ENCODE results near the gene WHRN.

Gene WHRN

DNA sequence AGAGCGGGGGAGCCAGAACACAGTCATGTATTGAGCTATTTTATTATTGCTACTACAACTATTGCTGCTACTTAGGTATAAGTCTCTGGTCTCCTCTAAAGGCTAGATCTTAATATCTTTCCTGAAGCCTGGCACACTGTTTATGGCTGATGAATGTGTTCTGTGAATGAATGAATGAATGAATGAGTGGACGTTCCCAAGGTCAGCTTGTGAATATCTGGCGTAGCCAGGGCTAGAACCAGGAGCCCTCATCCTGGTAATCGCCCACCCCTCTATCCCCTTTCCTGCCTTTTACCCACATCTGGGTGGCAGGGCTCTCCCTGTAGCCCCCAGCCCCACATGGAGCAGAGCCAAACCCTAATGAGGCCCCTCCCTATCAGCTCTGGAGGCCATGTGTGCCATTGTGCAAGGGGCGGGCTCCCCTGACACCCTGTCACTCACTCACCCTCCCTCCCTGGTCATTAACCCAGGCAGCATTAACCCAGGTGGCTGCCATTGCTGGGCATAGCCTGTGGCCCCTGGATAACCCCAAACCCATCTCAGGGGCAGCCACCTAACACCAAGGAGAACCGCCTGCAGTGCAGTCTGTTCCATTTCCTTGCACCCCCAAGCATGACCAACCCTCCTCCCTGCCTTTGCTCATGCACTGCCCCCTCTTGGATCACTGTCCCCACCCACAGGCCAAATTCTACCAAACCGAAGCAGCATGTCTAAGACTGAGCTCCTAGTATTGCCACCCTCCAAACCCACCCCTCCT lies 115.5 kb downstream of the WHRN start:
- H3K4me3 ChIP-seq (ENCODE audit: low read length) = no peak overlapping the region
- WGBS (ENCODE audit: extremely low coverage, insufficient coverage, low lambda C conversion rate) = no CpG with 5 or more reads among the region's 7 CpGs
- no peak overlapping the region for H2BK15ac ChIP-seq (replicated peaks; ENCODE audit: low read depth)
- H4K8ac ChIP-seq (ENCODE audit: low read depth, low read length) = no peak overlapping the region
- H3K4me1 ChIP-seq (ENCODE audit: control insufficient read depth, low read depth, low read length) = peaks cover 5% of the 10 kb centered on the region
- no peak overlapping the region for H3K4ac ChIP-seq (ENCODE audit: low read depth, low read length)
- H3K27ac ChIP-seq (ENCODE audit: low read depth, low read length) = no peak overlapping the region
- H2BK120ac ChIP-seq (ENCODE audit: low read depth, low read length) = no peak overlapping the region
- H3K4me2 ChIP-seq (ENCODE audit: low read length) = no peak overlapping the region
- H2AK5ac ChIP-seq (ENCODE audit: low read length) = no peak overlapping the region
- H3K79me1 ChIP-seq (ENCODE audit: low read length) = peaks cover 2% of the 10 kb centered on the region
- H4K5ac ChIP-seq (ENCODE audit: low read length) = no peak overlapping the region
- no peak overlapping the region for H3K18ac ChIP-seq (ENCODE audit: low read length)
- no peak overlapping the region for H2BK5ac ChIP-seq (ENCODE audit: low read length)
- no peak overlapping the region for H3K9ac ChIP-seq (ENCODE audit: low read length)
- H3K27me3 ChIP-seq (ENCODE audit: insufficient read depth, low read length, poor library complexity) = no peaks in the 10 kb centered on the region
- H3K23ac ChIP-seq (ENCODE audit: low read length) = no peak overlapping the region
- no peaks in the 10 kb centered on the region for H3K79me2 ChIP-seq (ENCODE audit: control insufficient read depth, insufficient read depth, low read length)
- no peaks in the 10 kb centered on the region for H3K36me3 ChIP-seq (ENCODE audit: control insufficient read depth, insufficient read depth, low read length)
- DNase-seq = no peak
- no peak overlapping the region for H3K56ac ChIP-seq (ENCODE audit: low read length)

DNA sequence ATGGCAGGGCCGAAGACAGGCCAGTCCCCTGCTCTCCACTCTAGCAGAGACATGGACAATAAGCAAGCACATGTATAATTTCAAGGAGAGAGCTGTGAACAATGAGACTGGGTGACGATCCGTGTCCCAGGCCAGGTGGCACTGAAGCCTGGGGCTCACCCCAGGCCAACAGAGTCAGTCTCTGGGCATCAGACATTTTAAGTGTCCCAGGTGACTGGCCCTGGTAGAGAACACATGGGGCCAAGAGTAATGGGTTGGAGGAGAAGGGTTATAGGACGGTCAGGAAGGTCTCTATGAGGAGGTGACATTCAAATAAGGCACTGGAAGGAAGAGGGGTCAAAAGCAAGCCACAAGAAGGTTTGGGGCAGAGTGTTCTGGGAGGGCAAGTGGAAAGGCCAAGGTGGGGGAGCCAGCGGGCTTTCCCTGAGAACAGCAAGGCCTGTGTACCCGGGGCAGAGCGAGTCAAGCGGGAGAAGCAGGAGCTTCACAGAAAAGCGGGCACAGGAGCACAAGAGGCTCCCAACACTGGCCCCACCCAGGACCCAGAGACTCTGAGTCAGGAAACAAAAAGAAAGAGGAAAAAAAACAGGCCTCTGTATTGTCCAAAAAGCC lies 116.4 kb downstream of the WHRN start:
- Histone ChIP-seq H3K4me3 (ENCODE audit: low read length) (no peak overlapping the region), H2BK120ac (ENCODE audit: low read depth, low read length) (no peak overlapping the region), H3K56ac (ENCODE audit: low read length) (no peak overlapping the region), H3K4me2 (ENCODE audit: low read length) (no peak overlapping the region), H3K9ac (ENCODE audit: low read length) (no peak overlapping the region), H3K27me3 (ENCODE audit: insufficient read depth, low read length, poor library complexity) (no peaks in the 10 kb centered on the region), H3K79me1 (ENCODE audit: low read length) (peaks cover 2% of the 10 kb centered on the region), H3K18ac (ENCODE audit: low read length) (no peak overlapping the region), H3K23ac (ENCODE audit: low read length) (no peak overlapping the region), H3K27ac (ENCODE audit: low read depth, low read length) (no peak overlapping the region), H4K5ac (ENCODE audit: low read length) (no peak overlapping the region), H3K4ac (ENCODE audit: low read depth, low read length) (no peak overlapping the region), H2BK15ac (replicated peaks; ENCODE audit: low read depth) (no peak overlapping the region), H3K79me2 (ENCODE audit: control insufficient read depth, insufficient read depth, low read length) (no peaks in the 10 kb centered on the region), H3K36me3 (ENCODE audit: control insufficient read depth, insufficient read depth, low read length) (no peaks in the 10 kb centered on the region), H4K8ac (ENCODE audit: low read depth, low read length) (no peak overlapping the region), H3K4me1 (ENCODE audit: control insufficient read depth, low read depth, low read length) (peaks cover 5% of the 10 kb centered on the region), H2BK5ac (ENCODE audit: low read length) (no peak overlapping the region), H2AK5ac (ENCODE audit: low read length) (no peak overlapping the region)
- DNase-seq = no peak
- WGBS (ENCODE audit: extremely low coverage, insufficient coverage, low lambda C conversion rate) = no CpG with 5 or more reads among the region's 9 CpGs

DNA sequence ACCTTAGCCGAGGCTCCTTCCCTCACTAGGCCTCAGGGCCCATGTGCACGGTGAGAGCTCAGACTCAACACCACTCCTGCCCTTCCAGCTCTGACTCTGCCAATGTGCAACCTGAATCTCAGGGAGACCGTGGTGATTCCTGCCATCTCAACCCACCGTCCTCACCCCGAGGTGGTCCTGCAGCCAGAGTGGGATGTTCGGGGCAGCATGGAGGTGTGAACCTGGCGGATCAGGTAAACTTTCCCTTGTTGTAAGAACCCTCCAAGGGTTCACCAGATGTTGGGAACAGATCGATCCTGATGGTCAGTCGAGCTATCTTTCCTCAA lies 117.0 kb downstream of the WHRN start:
- Histone ChIP-seq H2BK5ac (ENCODE audit: low read length) (peak overlapping the region; percentile 7), H3K4me1 (ENCODE audit: control insufficient read depth, low read depth, low read length) (peaks cover 5% of the 10 kb centered on the region), H4K5ac (ENCODE audit: low read length) (no peak overlapping the region), H3K4me3 (ENCODE audit: low read length) (no peak overlapping the region), H3K79me2 (ENCODE audit: control insufficient read depth, insufficient read depth, low read length) (no peaks in the 10 kb centered on the region), H2BK15ac (replicated peaks; ENCODE audit: low read depth) (no peak overlapping the region), H3K36me3 (ENCODE audit: control insufficient read depth, insufficient read depth, low read length) (no peaks in the 10 kb centered on the region), H3K4me2 (ENCODE audit: low read length) (no peak overlapping the region), H3K9ac (ENCODE audit: low read length) (peak overlapping the region; percentile 57), H2BK120ac (ENCODE audit: low read depth, low read length) (no peak overlapping the region), H3K4ac (ENCODE audit: low read depth, low read length) (no peak overlapping the region), H4K8ac (ENCODE audit: low read depth, low read length) (no peak overlapping the region), H3K23ac (ENCODE audit: low read length) (peak overlapping the region; percentile 74), H3K18ac (ENCODE audit: low read length) (no peak overlapping the region), H3K56ac (ENCODE audit: low read length) (peak overlapping the region; percentile 81), H3K27ac (ENCODE audit: low read depth, low read length) (no peak overlapping the region), H3K79me1 (ENCODE audit: low read length) (peaks cover 2% of the 10 kb centered on the region), H2AK5ac (ENCODE audit: low read length) (no peak overlapping the region), H3K27me3 (ENCODE audit: insufficient read depth, low read length, poor library complexity) (no peaks in the 10 kb centered on the region)
- no CpG with 5 or more reads among the region's 9 CpGs for WGBS (ENCODE audit: extremely low coverage, insufficient coverage, low lambda C conversion rate)
- DNase-seq = no peak

DNA sequence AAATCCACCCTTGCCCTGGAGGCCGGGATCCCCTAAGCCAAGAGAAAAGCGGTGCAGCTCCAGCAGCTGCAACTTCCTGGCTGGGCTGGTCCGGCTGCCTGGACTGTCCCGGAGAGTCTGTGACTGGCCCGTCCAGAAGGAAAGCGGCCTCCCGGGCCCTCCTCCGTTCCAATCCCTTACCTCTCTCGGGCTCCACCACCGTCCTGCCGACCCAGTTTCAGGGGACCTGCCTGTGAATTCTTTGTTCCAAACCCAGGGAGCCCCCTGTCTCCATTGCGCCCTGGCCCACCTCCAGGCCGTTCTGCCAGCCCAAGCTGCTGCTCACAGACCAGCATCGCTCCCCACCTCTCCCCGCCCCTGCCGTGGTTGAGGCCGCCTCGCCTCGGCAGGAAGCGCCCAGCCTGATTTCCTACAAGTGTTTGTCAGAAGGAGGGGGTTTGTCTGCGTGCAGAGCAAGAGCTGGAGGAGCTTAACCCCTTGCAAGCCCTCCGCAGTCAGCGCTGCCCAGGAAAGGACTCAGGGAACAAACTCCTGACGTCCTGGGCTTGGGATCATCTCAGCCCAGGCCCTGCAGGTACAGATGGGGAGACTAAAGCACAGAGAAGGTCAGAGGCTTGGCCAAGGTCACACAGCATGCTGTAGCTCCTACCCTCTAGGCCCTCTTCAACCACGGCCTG lies 117.5 kb downstream of the WHRN start, which contains the start of gene AKNA:
Gene AKNA, minus strand, starts transcription at position 303 of the 677 bp plus-strand sequence. CDS start 6,649 bp downstream, outside the sequence.
- Histone ChIP-seq H3K4ac (ENCODE audit: low read depth, low read length) (no peak within 1 kb of the TSS), H3K27ac (ENCODE audit: low read depth, low read length) (no peak within 1 kb of the TSS), H3K4me2 (ENCODE audit: low read length) (peak within 1 kb of the TSS; percentile 35), H3K79me2 (ENCODE audit: control insufficient read depth, insufficient read depth, low read length) (no peaks in the 10 kb centered on the region), H2AK5ac (ENCODE audit: low read length) (no peak within 1 kb of the TSS), H3K56ac (ENCODE audit: low read length) (peak within 1 kb of the TSS; percentile 81), H2BK15ac (replicated peaks; ENCODE audit: low read depth) (no peak within 1 kb of the TSS), H3K27me3 (ENCODE audit: insufficient read depth, low read length, poor library complexity) (no peaks in the 10 kb centered on the region), H4K5ac (ENCODE audit: low read length) (no peak within 1 kb of the TSS), H4K8ac (ENCODE audit: low read depth, low read length) (no peak within 1 kb of the TSS), H3K79me1 (ENCODE audit: low read length) (peaks cover 2% of the 10 kb centered on the region), H3K4me1 (ENCODE audit: control insufficient read depth, low read depth, low read length) (peaks cover 7% of the 10 kb centered on the region), H3K36me3 (ENCODE audit: control insufficient read depth, insufficient read depth, low read length) (no peaks in the 10 kb centered on the region), H3K9ac (ENCODE audit: low read length) (peak within 1 kb of the TSS; percentile 59), H3K4me3 (ENCODE audit: low read length) (no peak within 1 kb of the TSS), H3K23ac (ENCODE audit: low read length) (peak within 1 kb of the TSS; percentile 74), H2BK120ac (ENCODE audit: low read depth, low read length) (no peak within 1 kb of the TSS), H3K18ac (ENCODE audit: low read length) (no peak within 1 kb of the TSS), H2BK5ac (ENCODE audit: low read length) (peak within 1 kb of the TSS; percentile 7)
- DNase-seq = peak; percentile 90
- no CpG with 5 or more reads among the region's 25 CpGs for WGBS (ENCODE audit: extremely low coverage, insufficient coverage, low lambda C conversion rate)

DNA sequence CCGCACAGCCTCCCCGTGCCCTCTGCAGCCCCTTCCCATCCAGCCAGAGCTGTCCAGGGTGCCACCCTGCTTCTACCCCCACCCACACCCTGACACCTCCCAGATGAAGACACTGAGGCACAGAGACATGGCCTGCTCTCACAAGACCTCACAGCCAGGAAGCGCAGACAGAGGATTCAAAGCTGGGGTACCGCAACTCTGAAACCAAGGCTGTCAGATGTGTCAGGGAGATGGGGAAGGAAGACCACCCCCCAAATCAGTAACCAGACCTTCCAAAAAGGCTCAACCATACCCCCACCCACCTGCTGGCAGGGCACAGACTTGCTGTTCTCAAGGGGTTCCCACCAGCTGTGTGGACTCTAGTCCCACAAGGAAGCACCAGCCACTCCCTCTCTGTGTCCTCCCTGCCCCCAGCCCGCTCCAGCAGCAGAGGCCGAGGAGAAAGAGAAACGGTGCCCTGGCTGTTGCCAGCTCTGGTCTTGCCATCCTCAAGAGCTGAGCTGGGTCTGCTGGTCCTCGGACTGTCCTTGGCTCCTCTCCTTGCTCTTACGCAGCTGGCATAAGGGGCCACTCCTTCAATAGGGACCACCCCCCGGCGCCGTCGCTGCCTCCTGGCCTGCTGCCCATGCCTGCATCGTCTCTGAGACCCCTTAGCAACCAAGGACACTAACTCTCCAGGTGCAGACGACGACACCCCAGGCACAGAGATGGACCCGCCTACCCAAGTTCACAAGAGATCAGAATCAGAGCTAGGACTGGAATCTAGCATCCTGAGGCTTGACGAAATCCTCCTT lies 118.2 kb downstream of the WHRN start:
- WGBS (ENCODE audit: extremely low coverage, insufficient coverage, low lambda C conversion rate) = no CpG with 5 or more reads among the region's 18 CpGs
- Histone ChIP-seq H3K4ac (ENCODE audit: low read depth, low read length) (no peak overlapping the region), H3K9ac (ENCODE audit: low read length) (peak overlapping the region; percentile 59), H3K4me1 (ENCODE audit: control insufficient read depth, low read depth, low read length) (peaks cover 7% of the 10 kb centered on the region), H3K4me2 (ENCODE audit: low read length) (peak overlapping the region; percentile 7), H3K36me3 (ENCODE audit: control insufficient read depth, insufficient read depth, low read length) (no peaks in the 10 kb centered on the region), H3K4me3 (ENCODE audit: low read length) (no peak overlapping the region), H3K56ac (ENCODE audit: low read length) (peak overlapping the region; percentile 81), H3K79me1 (ENCODE audit: low read length) (peaks cover 2% of the 10 kb centered on the region), H2BK5ac (ENCODE audit: low read length) (no peak overlapping the region), H4K8ac (ENCODE audit: low read depth, low read length) (no peak overlapping the region), H3K18ac (ENCODE audit: low read length) (no peak overlapping the region), H2BK15ac (replicated peaks; ENCODE audit: low read depth) (no peak overlapping the region), H4K5ac (ENCODE audit: low read length) (no peak overlapping the region), H2BK120ac (ENCODE audit: low read depth, low read length) (no peak overlapping the region), H3K79me2 (ENCODE audit: control insufficient read depth, insufficient read depth, low read length) (no peaks in the 10 kb centered on the region), H3K23ac (ENCODE audit: low read length) (no peak overlapping the region), H3K27me3 (ENCODE audit: insufficient read depth, low read length, poor library complexity) (no peaks in the 10 kb centered on the region), H2AK5ac (ENCODE audit: low read length) (no peak overlapping the region), H3K27ac (ENCODE audit: low read depth, low read length) (no peak overlapping the region)
- no peak for DNase-seq

Data from mesendoderm (in vitro differentiated cells).